SU-DHL-6 (cell line): ENCODE measurements around the gene TOLLIP.

Source experiments
- H2AFZ ChIP-seq: fragments of 200-600 bp; sonication (generic); 2 replicates; pipeline ENCODE4 v1.6.1; 2014; ENCODE audit warnings: low read depth, mild to moderate bottlenecking, moderate library complexity, mixed read lengths, antibody characterized with exemption, low read length; ENCODE audit not compliant: severe bottlenecking
- H3F3A ChIP-seq: fragments of 200-600 bp; shearing (Covaris generic); 2 replicates; pipeline ENCODE4 v1.6.0; 2016; ENCODE audit warnings: antibody characterized with exemption, mild to moderate bottlenecking; ENCODE audit not compliant: insufficient read depth
- H3K27ac ChIP-seq: fragments of 200-600 bp; sonication (generic); 2 replicates; pipeline ENCODE4 v1.5.1; 2016; ENCODE audit warnings: low read depth, mild to moderate bottlenecking, low read length, moderate library complexity, mixed read lengths
- H3K27me3 ChIP-seq: fragments of 200-600 bp; sonication (generic), shearing (Covaris generic); 2 replicates; pipeline ENCODE4 v1.6.0; 2014; ENCODE audit warnings: mild to moderate bottlenecking, low read length
- H3K36me3 ChIP-seq: fragments of 200-600 bp; sonication (generic); 2 replicates; pipeline ENCODE4 v1.6.1; 2014; ENCODE audit warnings: mild to moderate bottlenecking, low read length, mixed read lengths
- H3K4me2 ChIP-seq: fragments of 300-600, 200-600 bp; shearing (Covaris generic), sonication (generic); 2 replicates; pipeline ENCODE4 v1.6.0; 2014; ENCODE audit warnings: low read length, low read depth, mild to moderate bottlenecking; ENCODE audit not compliant: poor library complexity, severe bottlenecking
- H3K4me3 ChIP-seq: fragments of 200-600 bp; sonication (generic); 2 replicates; pipeline ENCODE4 v1.5.1; 2014; ENCODE audit warnings: antibody characterized with exemption, low read length, mild to moderate bottlenecking, mixed read lengths; ENCODE audit not compliant: insufficient read depth, poor library complexity, severe bottlenecking
- H3K79me2 ChIP-seq: fragments of 200-600 bp; sonication (generic); 2 replicates; pipeline ENCODE4 v1.6.1; 2014; ENCODE audit warnings: mild to moderate bottlenecking, low read length, moderate library complexity; ENCODE audit not compliant: insufficient read depth
- H3K9ac ChIP-seq: fragments of 200-600 bp; sonication (generic); 2 replicates; pipeline ENCODE4 v1.7.0; 2014; ENCODE audit warnings: mild to moderate bottlenecking, low read length
- H3K9me2 ChIP-seq: fragments of 200-600 bp; sonication (generic); replicated peaks from 2 replicates; pipeline ENCODE4 v1.6.1; 2014; ENCODE audit warnings: low read length; ENCODE audit not compliant: insufficient read depth
- H3K9me3 ChIP-seq: fragments of 200-600 bp; sonication (generic); 2 replicates; pipeline ENCODE4 v1.6.1; 2014; ENCODE audit warnings: low read length, mixed read lengths; ENCODE audit not compliant: insufficient read depth
- H4K20me1 ChIP-seq: fragments of 200-600 bp; sonication (generic); 2 replicates; pipeline ENCODE4 v1.6.1; 2014; ENCODE audit warnings: low read depth, mild to moderate bottlenecking, antibody characterized with exemption, low read length, moderate library complexity, mixed read lengths
- CTCF ChIP-seq: fragments of 200-600 bp; sonication (generic); IDR thresholded peaks from one replicate; pipeline ENCODE4 v1.5.1; 2017; ENCODE audit warnings: antibody characterized with exemption, mild to moderate bottlenecking, low read length, moderate library complexity; ENCODE audit not compliant: insufficient read depth, poor library complexity, severe bottlenecking
- EZH2phosphoT487 ChIP-seq: fragments of 200-600 bp; sonication (generic), shearing (Covaris generic); conservative IDR thresholded peaks from 2 replicates; pipeline ENCODE4 v1.6.1; 2018; ENCODE audit warnings: mild to moderate bottlenecking, antibody characterized with exemption, low read length, moderate library complexity, mixed read lengths

The TOLLIP gene

GRCh38 chr11:1240771-1241170 is 68.7 kb downstream of the TOLLIP start:
- Histone ChIP-seq H3K36me3 (no peaks in the 10 kb centered on the region), H2AFZ (no peak overlapping the region), H3K9me3 (no peaks in the 10 kb centered on the region), H3K9me2 (no peaks in the 10 kb centered on the region), H3K27ac (no peak overlapping the region), H3K79me2 (no peaks in the 10 kb centered on the region), H3K27me3 (no peaks in the 10 kb centered on the region), H3F3A (no peaks in the 10 kb centered on the region), H3K9ac (no peak overlapping the region), H4K20me1 (no peaks in the 10 kb centered on the region), H3K4me3 (no peak overlapping the region), H3K4me2 (no peak overlapping the region)
- TF ChIP-seq CTCF: no peak
- TF ChIP-seq EZH2phosphoT487: no peak

- no peak for TF ChIP-seq CTCF
- H3K9me3 ChIP-seq: no peaks in the 10 kb centered on the region
- no peaks in the 10 kb centered on the region for H3K79me2 ChIP-seq
- no peaks in the 10 kb centered on the region for H3F3A ChIP-seq
- no peaks in the 10 kb centered on the region for H3K36me3 ChIP-seq
- H3K27me3 ChIP-seq: no peaks in the 10 kb centered on the region
- H3K27ac ChIP-seq: no peak overlapping the region
- H3K9ac ChIP-seq: no peak overlapping the region
- H3K4me3 ChIP-seq: no peak overlapping the region
- no peaks in the 10 kb centered on the region for H4K20me1 ChIP-seq
- H3K4me2 ChIP-seq: no peak overlapping the region
- no peak overlapping the region for H2AFZ ChIP-seq
- no peaks in the 10 kb centered on the region for H3K9me2 ChIP-seq
These were observed 69.7 kb downstream of the TOLLIP start for GRCh38 chr11:1239596-1240205.

- H2AFZ ChIP-seq: no peak overlapping the region
- H3K9me3 ChIP-seq: no peaks in the 10 kb centered on the region
- H3K27ac ChIP-seq: no peak overlapping the region
- no peaks in the 10 kb centered on the region for H3K79me2 ChIP-seq
- no peaks in the 10 kb centered on the region for H3K36me3 ChIP-seq
- H3F3A ChIP-seq: no peaks in the 10 kb centered on the region
- no peak overlapping the region for H3K4me2 ChIP-seq
- no peak overlapping the region for H3K9ac ChIP-seq
- H3K27me3 ChIP-seq: no peaks in the 10 kb centered on the region
- no peaks in the 10 kb centered on the region for H3K9me2 ChIP-seq
- no peak overlapping the region for H3K4me3 ChIP-seq
- TF ChIP-seq EZH2phosphoT487: no peak
- TF ChIP-seq CTCF: no peak
- no peaks in the 10 kb centered on the region for H4K20me1 ChIP-seq
These were observed 70.5 kb downstream of the TOLLIP start for GRCh38 chr11:1238767-1239595.
